SK-N-SH (cell line): ENCODE data around the gene CNPPD1.

ENCODE experiments used
- TCF12 ChIP-seq: IDR thresholded peaks from 2 replicates; pipeline ENCODE4 v1.4.0; 2012
- TF ChIP-seq, protein P1 (sequence below): fragments of 150-350 bp; IDR thresholded peaks from 2 replicates; pipeline ENCODE4 v1.6.1; 2017; ENCODE audit warnings: antibody characterized with exemption, low read length, low read depth, borderline replicate concordance

DNA sequence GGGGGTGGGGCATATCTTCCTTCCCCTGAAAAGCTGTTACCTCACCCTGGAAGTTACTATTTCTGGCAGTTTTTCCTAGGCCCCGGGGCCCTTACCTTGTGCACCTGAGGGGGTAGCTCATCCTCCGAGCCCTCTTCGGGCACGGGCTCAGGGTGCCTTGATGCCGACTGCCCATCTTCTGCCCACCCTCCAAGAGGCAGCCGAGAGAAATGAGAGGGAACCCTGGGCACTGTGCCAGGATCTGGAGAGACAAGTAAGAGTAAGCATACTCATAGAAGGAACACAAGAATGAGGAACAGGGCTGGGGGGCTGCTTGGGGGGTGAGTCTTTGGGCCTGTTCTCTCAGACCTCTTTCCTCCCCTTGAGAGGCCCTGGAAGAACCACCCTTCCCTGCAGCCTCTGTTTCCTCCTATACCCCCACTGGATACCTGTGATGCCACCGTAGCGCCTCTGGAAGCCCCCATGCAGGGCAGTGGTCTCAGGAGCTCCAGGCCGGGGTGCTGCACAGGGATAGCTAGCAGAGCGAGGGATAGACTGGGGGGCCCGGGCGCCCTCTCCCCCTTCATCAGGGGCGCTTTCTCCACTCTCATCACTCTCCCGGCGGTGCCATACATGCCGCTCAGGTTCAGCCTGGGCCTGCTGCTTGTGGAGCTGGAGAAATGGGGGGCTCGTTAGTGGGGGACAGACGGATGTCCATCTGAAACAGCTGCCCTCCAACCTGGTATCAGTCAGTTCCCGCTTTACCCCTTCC lies 44.1 kb upstream of the CNPPD1 start:
- no peak for TF ChIP-seq TCF12
- TF ChIP-seq, protein P1, sequence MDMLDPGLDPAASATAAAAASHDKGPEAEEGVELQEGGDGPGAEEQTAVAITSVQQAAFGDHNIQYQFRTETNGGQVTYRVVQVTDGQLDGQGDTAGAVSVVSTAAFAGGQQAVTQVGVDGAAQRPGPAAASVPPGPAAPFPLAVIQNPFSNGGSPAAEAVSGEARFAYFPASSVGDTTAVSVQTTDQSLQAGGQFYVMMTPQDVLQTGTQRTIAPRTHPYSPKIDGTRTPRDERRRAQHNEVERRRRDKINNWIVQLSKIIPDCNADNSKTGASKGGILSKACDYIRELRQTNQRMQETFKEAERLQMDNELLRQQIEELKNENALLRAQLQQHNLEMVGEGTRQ: no peak
